CD4-positive, alpha-beta T cell treated with Interleukin-1 beta for 1 hour (primary cell): Measurements from ENCODE around the gene RND2.

Experiments
- DNase-seq, 2 donors: peaks; one replicate each; pipeline ENCODE4 v3.0.0-alpha.2; 2020 to 2022

The RND2 gene

DNA sequence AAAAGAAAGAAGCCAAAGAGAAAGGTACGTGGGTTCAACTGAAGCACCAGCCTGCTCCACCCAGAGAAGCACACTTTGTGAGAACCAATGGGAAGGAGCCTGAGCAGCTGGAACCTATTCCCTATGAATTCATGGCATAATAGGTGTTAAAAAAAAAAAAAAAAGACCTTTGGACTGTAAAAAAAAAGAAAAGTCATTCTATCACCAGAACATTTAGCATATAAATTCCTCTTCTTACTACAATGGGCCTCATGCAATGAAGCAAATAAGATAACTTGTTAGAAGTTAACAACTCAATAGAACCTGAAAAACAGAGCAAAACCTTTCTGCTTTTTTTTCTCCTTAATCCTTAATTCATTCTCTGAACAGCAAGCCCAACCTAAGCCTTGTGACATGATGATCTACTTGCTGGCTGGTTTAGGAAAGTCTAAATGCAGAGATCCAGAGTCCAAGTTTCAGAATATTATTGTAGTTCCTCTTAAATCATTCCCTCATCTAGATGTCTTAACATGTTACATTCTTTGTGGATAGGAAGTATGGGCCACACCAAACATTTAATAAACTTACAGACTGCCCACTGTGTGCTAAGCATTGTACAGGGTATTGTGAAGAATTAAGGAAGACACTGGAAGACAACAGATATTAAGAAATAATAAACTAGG is 54.7 kb downstream of the RND2 start:
- no peak for DNase-seq
